CD4-positive, CD25-positive, alpha-beta regulatory T cell (primary cell): ENCODE data around the gene TCEANC. TPM values are rescaled to one million over a fixed set of nuclear protein-coding genes. Genes with fewer than 3 reads are reported as not detected.
"Not testable (repeated sequence)": the region's sequence is repeated elsewhere in the genome, so short reads cannot be mapped to it uniquely, and the experiment has no call there.

Experiments
- ATAC-seq, 2 donors: fragments of 150-1000 bp; cut with Tn5 transposase; one replicate each; pipeline ENCODE4 v1.10.0; 2021; ENCODE audit warnings: low read depth in 2 of 2, moderate number of reproducible peaks in 2 of 2, moderate library complexity in 1 of 2
- DNase-seq, 3 donors: peaks; one replicate each; pipeline versions ENCODE4 v3.0.0 to v3.0.0-alpha.2; 2012 to 2022; ENCODE audit warnings: mixed read lengths in 1 of 3
- H3K27ac ChIP-seq: one replicate; pipeline ENCODE4 v1.7.0; 2013; ENCODE audit warnings: mild to moderate bottlenecking, low read length; ENCODE audit not compliant: insufficient read depth, poor library complexity, severe bottlenecking
- H3K27me3 ChIP-seq: one replicate; pipeline ENCODE4 v1.7.0; 2013; ENCODE audit warnings: low read length; ENCODE audit not compliant: control insufficient read depth, insufficient read depth
- H3K36me3 ChIP-seq: one replicate; pipeline ENCODE4 v1.7.0; 2013; ENCODE audit warnings: mild to moderate bottlenecking, low read length, moderate library complexity; ENCODE audit not compliant: control insufficient read depth, insufficient read depth
- H3K4me1 ChIP-seq: 2 replicates; pipeline ENCODE4 v1.7.0; 2013; ENCODE audit warnings: mild to moderate bottlenecking, low read length; ENCODE audit not compliant: insufficient read depth, control insufficient read depth, poor library complexity, severe bottlenecking
- H3K4me3 ChIP-seq: one replicate; pipeline ENCODE4 v1.7.0; 2013; ENCODE audit warnings: low read depth, mild to moderate bottlenecking, low read length, moderate library complexity
- H3K9me3 ChIP-seq, 2 experiments: 1 replicate in 1 of 2; 2 replicates in 1 of 2; pipeline ENCODE4 v1.7.0; 2013; ENCODE audit warnings: low read length in 2 of 2, mild to moderate bottlenecking in 1 of 2, moderate library complexity in 1 of 2; ENCODE audit not compliant: control insufficient read depth in 2 of 2
- H3K27ac Mint-ChIP-seq, 3 donors: one replicate each; pipeline ENCODE4 v1.8.0; 2020 to 2022; ENCODE audit warnings: mild to moderate bottlenecking in 3 of 3, mixed read lengths in 3 of 3, moderate library complexity in 2 of 3
- H3K27me3 Mint-ChIP-seq: one replicate; pipeline ENCODE4 v1.8.0; 2022; ENCODE audit warnings: mild to moderate bottlenecking, mixed read lengths
- H3K36me3 Mint-ChIP-seq: one replicate; pipeline ENCODE4 v1.8.0; 2020; ENCODE audit warnings: mixed read lengths
- H3K4me1 Mint-ChIP-seq, 4 donors: one replicate each; pipeline ENCODE4 v1.8.0; 2020 to 2022; ENCODE audit warnings: mixed read lengths in 4 of 4, mild to moderate bottlenecking in 1 of 4
- H3K4me3 Mint-ChIP-seq, 4 donors: one replicate each; pipeline ENCODE4 v1.8.0; 2020 to 2022; ENCODE audit warnings: mild to moderate bottlenecking in 4 of 4, mixed read lengths in 4 of 4, moderate library complexity in 3 of 4
- H3K9me3 Mint-ChIP-seq, 7 donors: one replicate each; pipeline ENCODE4 v1.8.0; 2020 to 2022; ENCODE audit warnings: mixed read lengths in 7 of 7, mild to moderate bottlenecking in 3 of 7, moderate library complexity in 2 of 7
- polyA plus RNA-seq, 4 donors: library from polyadenylated mRNA; unstranded; fragments of 300-500 nt; fragmentation: Illumina TruSeq; gene quantifications; one replicate each; pipeline ENCODE4 v1.2.3, GENCODE V29; 2021
- total RNA-seq: library from RNA; stranded (reverse); gene quantifications from one replicate; pipeline ENCODE4 v1.2.3, GENCODE V29; 2022

Gene TCEANC
- total and polyA plus RNA-seq, 5 donors from 2014 or later = 7.0 to 13.3 (median 7.7) TPM

DNA sequence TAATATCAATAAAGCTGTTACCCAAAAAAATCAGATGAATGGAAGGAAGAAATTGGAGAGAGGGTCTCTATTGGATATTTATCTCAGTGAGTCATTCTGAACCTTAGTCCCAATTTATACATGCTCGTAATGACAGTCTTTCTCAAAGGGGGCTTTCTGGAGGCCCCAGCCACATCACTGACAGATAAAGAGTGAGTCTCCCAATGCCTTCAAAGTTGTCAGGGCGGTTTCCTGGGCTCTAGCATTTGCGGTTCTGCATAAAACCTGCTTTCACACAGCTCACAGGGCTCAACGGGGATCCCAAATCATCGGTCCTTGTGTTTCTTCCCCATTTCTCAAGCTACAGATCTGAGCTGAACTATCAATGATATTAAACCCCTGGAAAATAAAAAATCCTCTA, 17.3 kb downstream of the TCEANC start:
- Histone ChIP-seq H3K9me3 (no peaks in the 10 kb centered on the region), H3K27me3 (no peaks in the 10 kb centered on the region), H3K4me3 (no peak overlapping the region), H3K27ac (no peak overlapping the region), H3K4me1 (peaks cover 4% of the 10 kb centered on the region), H3K36me3 (no peaks in the 10 kb centered on the region)
- Mint-ChIP-seq H3K27me3 (no peaks in the 10 kb centered on the region), H3K27ac (peak overlapping the region in 1 of 3 donors; percentile 14), H3K36me3 (peaks cover 22% of the 10 kb centered on the region), H3K4me3 (peak overlapping the region in 1 of 4 donors; percentile 10), H3K9me3 (no peaks in the 10 kb centered on the region), H3K4me1 (peaks cover 0 to 5% (median 0%) of the 10 kb centered on the region in 4 donors)
- DNase-seq = no peak
- no peak for ATAC-seq

DNA sequence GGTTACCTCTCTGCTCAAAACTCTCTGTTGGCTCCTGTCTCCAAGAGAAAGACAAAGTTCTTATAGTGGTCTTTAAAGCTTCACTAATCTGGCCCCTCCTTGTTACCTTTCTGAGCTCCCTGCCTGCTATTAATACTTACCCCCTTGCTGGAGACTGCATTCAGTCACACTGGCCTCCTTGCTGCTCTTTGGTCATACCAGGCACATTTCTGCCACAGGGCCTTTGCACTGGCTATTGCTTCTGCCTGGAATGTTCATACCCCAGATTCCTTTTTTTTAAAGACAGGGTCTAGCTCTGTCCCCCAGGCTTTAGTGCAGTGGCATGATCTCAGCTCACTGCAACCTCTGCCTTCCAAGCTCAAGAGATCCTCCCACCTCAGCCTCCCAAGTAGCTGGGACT, 20.1 kb downstream of the TCEANC start:
- Mint-ChIP-seq H3K4me1 (peaks cover 0 to 5% (median 0%) of the 10 kb centered on the region in 4 donors), H3K27ac (no peak overlapping the region), H3K36me3 (peaks cover 15% of the 10 kb centered on the region), H3K27me3 (no peaks in the 10 kb centered on the region), H3K4me3 (no peak overlapping the region), H3K9me3 (no peaks in the 10 kb centered on the region)
- ATAC-seq (no peak), DNase-seq (no peak)
- no peaks in the 10 kb centered on the region for H3K9me3 ChIP-seq
- H3K4me3 ChIP-seq = no peak overlapping the region
- H3K4me1 ChIP-seq = peaks cover 4% of the 10 kb centered on the region
- no peaks in the 10 kb centered on the region for H3K27me3 ChIP-seq
- no peaks in the 10 kb centered on the region for H3K36me3 ChIP-seq
- H3K27ac ChIP-seq = no peak overlapping the region

DNA sequence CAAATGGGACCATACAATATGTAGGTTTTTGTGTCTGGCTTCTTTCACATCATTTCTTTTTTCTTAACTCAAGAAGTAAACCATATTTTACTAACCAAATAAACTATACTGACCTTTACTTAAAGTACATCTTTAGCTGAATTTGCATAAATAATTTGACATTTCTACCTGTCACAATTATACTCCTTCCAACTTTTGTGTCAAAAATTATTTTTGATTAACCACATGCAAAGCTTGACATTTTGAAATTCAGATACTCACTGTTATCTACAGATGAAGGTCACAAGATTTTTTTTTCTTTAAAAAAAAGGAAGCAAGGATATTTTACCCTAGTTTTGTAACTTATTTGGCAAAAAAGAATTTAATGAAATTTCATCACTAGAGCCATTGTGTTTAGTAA, 23.9 kb downstream of the TCEANC start:
- no peaks in the 10 kb centered on the region for H3K27me3 ChIP-seq
- Mint-ChIP-seq H3K27me3 (no peaks in the 10 kb centered on the region), H3K9me3 (peaks cover 0 to 4% (median 0%) of the 10 kb centered on the region in 7 donors), H3K27ac (no peak overlapping the region), H3K4me3 (no peak overlapping the region), H3K4me1 (no peaks in the 10 kb centered on the region), H3K36me3 (peaks cover 11% of the 10 kb centered on the region)
- H3K36me3 ChIP-seq = no peaks in the 10 kb centered on the region
- no peak overlapping the region for H3K4me3 ChIP-seq
- DNase-seq (no peak), ATAC-seq (no peak)
- no peaks in the 10 kb centered on the region for H3K9me3 ChIP-seq
- no peaks in the 10 kb centered on the region for H3K4me1 ChIP-seq
- H3K27ac ChIP-seq = no peak overlapping the region

DNA sequence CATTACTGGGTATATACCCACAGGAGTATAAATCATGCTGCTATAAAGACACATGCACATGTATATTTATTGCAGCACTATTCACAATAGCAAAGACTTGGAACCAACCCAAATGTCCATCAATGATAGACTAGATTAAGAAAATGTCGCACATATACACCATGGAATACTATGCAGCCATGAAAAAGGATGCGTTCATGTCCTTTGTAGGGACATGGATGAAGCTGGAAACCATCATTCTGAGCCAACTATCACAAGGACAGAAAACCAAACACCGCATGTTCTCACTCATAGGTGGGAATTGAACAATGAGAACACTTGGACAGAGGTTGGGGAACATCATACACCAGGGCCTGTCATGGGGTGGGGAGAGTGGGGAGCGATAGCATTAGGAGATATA, 26.8 kb downstream of the TCEANC start:
- H3K27me3 Mint-ChIP-seq, H3K9me3 Mint-ChIP-seq, H3K27me3 ChIP-seq, H3K9me3 ChIP-seq, H3K4me1 Mint-ChIP-seq, H3K27ac Mint-ChIP-seq, H3K4me3 Mint-ChIP-seq, DNase-seq, H3K4me3 ChIP-seq, H3K4me1 ChIP-seq, H3K27ac ChIP-seq, H3K36me3 Mint-ChIP-seq, ATAC-seq, H3K36me3 ChIP-seq: not testable (repeated sequence)

DNA sequence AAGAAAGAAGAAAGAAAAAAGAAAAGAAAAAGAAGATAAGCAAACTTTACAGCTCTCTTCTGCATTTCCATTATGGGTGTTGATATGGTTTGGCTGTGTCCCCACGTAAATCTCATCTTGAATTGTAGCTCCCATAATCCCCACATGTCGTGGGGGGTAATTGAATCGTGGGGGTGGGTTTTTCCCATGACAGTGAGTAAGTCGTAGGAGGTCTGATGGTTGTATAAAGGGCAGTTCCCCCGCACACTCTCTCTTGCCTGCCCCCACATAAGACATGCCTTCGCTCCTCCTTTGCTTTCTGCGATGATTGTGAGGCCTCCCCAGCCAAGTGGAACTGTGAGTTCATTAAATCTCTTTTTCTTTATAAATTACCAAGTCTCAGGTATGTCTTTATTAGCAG, 28.7 kb downstream of the TCEANC start:
- H3K36me3 Mint-ChIP-seq = peaks cover 4% of the 10 kb centered on the region
- no peak for DNase-seq
- ATAC-seq = no peak
- Histone ChIP-seq H3K4me3 (no peak overlapping the region), H3K4me1 (no peaks in the 10 kb centered on the region), H3K36me3 (no peaks in the 10 kb centered on the region), H3K9me3 (no peaks in the 10 kb centered on the region), H3K27ac (no peak overlapping the region), H3K27me3 (no peaks in the 10 kb centered on the region)
- peaks cover 0 to 4% (median 0%) of the 10 kb centered on the region in 7 donors for H3K9me3 Mint-ChIP-seq
- H3K4me3 Mint-ChIP-seq = no peak overlapping the region
- H3K27me3 Mint-ChIP-seq = no peaks in the 10 kb centered on the region
- peaks cover 0 to 2% (median 0%) of the 10 kb centered on the region in 4 donors for H3K4me1 Mint-ChIP-seq
- peak overlapping the region in 1 of 3 donors; percentile 95 for H3K27ac Mint-ChIP-seq

DNA sequence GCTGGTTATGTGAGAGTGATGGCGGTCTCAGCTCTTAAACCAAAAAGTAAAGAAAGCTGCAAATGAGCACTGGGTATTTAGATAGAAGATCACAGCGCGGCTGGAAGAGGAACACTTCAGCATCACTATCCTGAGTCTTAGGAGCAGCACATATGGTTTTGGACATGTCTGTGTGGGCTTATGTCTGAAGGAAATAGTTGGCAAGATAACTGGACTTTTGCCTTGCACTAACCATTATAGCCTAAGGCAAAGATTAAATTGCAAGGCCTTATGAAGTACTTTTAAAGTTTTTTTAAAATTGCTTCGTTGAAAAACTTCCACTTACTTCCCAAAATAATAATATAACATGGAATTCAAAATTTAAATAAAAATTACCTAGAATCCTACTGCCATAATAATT, 31.4 kb downstream of the TCEANC start:
- H3K27ac Mint-ChIP-seq = no peak overlapping the region
- ATAC-seq (no peak), DNase-seq (no peak)
- H3K36me3 ChIP-seq = no peaks in the 10 kb centered on the region
- no peak overlapping the region for H3K4me3 Mint-ChIP-seq
- H3K27me3 ChIP-seq = no peaks in the 10 kb centered on the region
- H3K36me3 Mint-ChIP-seq = peaks cover 4% of the 10 kb centered on the region
- no peaks in the 10 kb centered on the region for H3K9me3 ChIP-seq
- peaks cover 6 to 11% (median 8%) of the 10 kb centered on the region in 4 donors for H3K4me1 Mint-ChIP-seq
- H3K27ac ChIP-seq = no peak overlapping the region
- H3K4me3 ChIP-seq = no peak overlapping the region
- H3K27me3 Mint-ChIP-seq = no peaks in the 10 kb centered on the region
- H3K9me3 Mint-ChIP-seq = peaks cover 0 to 1% (median 0%) of the 10 kb centered on the region in 7 donors
- peaks cover 8% of the 10 kb centered on the region for H3K4me1 ChIP-seq

DNA sequence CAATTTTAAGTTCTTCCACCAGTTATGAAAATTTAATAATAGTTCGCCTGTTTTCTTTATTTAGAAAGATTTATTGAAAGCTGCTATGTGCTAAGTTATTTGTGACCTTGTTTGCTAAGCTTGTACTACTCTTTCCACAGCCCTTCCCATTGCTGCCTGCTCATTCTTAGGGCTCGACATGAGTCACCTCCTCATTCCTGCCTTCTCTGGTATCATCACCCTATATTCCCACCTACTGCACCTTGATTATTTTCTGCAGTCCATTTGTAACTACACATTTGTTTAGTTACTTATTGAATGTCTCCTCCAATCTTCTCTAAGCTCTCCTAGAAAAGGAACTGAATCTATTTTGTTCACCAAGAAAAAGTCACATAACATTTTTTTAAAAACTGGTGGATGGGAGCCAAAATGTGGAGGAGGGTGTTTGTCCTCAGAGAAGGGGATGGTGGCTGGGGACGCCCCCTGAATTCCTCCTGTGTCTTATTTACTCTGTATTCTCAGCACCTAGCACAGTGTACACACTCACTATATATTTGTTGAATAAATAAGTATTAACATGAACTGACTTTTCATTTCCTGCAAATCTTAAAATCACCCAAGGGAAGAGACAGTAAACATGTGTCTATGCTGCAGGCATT, 32.3 kb downstream of the TCEANC start:
- peaks cover 4% of the 10 kb centered on the region for H3K36me3 Mint-ChIP-seq
- Histone ChIP-seq H3K27me3 (no peaks in the 10 kb centered on the region), H3K4me1 (peaks cover 16% of the 10 kb centered on the region), H3K9me3 (no peaks in the 10 kb centered on the region), H3K4me3 (no peak overlapping the region), H3K36me3 (no peaks in the 10 kb centered on the region), H3K27ac (no peak overlapping the region)
- H3K4me3 Mint-ChIP-seq = peak overlapping the region in 1 of 4 donors; percentile 36
- H3K27me3 Mint-ChIP-seq = no peaks in the 10 kb centered on the region
- DNase-seq = no peak
- no peak overlapping the region for H3K27ac Mint-ChIP-seq
- ATAC-seq = no peak
- peaks cover 0 to 1% (median 0%) of the 10 kb centered on the region in 7 donors for H3K9me3 Mint-ChIP-seq
- H3K4me1 Mint-ChIP-seq = peaks cover 8 to 19% (median 10%) of the 10 kb centered on the region in 4 donors

DNA sequence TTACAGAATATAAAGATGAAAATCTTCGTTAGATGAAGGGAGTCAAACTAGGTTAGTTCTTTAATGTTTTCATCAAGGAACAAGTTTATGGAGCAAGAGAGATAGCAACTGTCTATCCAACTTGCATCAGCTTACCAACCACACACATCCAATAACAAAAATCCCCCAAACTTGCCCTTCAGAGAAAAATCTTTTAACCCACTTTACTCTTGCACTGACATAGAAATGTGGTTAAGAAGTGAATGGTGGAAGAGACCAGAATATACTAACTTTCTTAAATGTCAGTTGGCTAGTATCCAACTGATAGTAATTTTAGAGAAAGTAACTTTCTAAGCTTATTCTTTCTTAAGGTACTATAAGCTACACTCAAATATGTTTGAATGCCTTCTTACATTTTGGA, 34.3 kb downstream of the TCEANC start:
- DNase-seq = no peak
- H3K9me3 Mint-ChIP-seq = no peaks in the 10 kb centered on the region
- H3K27ac Mint-ChIP-seq = peak overlapping the region in 2 of 3 donors; percentile 11 to 93
- no peak for ATAC-seq
- Histone ChIP-seq H3K9me3 (no peaks in the 10 kb centered on the region), H3K27ac (no peak overlapping the region), H3K4me1 (peaks cover 22% of the 10 kb centered on the region), H3K27me3 (no peaks in the 10 kb centered on the region), H3K4me3 (no peak overlapping the region), H3K36me3 (no peaks in the 10 kb centered on the region)
- H3K4me1 Mint-ChIP-seq = peaks cover 11 to 29% (median 17%) of the 10 kb centered on the region in 4 donors
- no peaks in the 10 kb centered on the region for H3K36me3 Mint-ChIP-seq
- peak overlapping the region in 1 of 4 donors; percentile 47 for H3K4me3 Mint-ChIP-seq
- H3K27me3 Mint-ChIP-seq = no peaks in the 10 kb centered on the region
